AG08396 (cell line): ENCODE results near the gene TMEM8B.
A peak's percentile ranks its signal among the peaks of the same experiment; 100 is the strongest.

Source experiments
- DNase-seq: peaks from one replicate; pipeline ENCODE4 v3.0.0; 2012; ENCODE audit warnings: low spot score, mixed read lengths

The TMEM8B gene

GRCh38 chr9:35829084-35829763 lies at the start of gene TMEM8B:
Gene TMEM8B (plus strand): TSS chr9:35829228. CDS start chr9:35829448, 220 bp downstream.
- peak; percentile 96 for DNase-seq

- no peak for DNase-seq
Observed at GRCh38 chr9:35781066-35781465, 48.0 kb upstream of the TMEM8B start.

- no peak for DNase-seq
Observed at GRCh38 chr9:35783418-35783817, 45.6 kb upstream of the TMEM8B start.

GRCh38 chr9:35789541-35789940 lies 39.5 kb upstream of the TMEM8B start:
- DNase-seq = no peak

GRCh38 chr9:35790025-35790384 lies 39.0 kb upstream of the TMEM8B start:
- DNase-seq = no peak

GRCh38 chr9:35790385-35791296 lies 38.4 kb upstream of the TMEM8B start:
- DNase-seq = peak; percentile 90

GRCh38 chr9:35791297-35791921 lies 37.6 kb upstream of the TMEM8B start, which contains the start of gene NPR2:
Gene NPR2 (plus strand): TSS chr9:35791591. CDS start chr9:35792409, 818 bp downstream.
- DNase-seq = peak; percentile 80

GRCh38 chr9:35792024-35792813 lies 36.8 kb upstream of the TMEM8B start:
- DNase-seq = no peak

GRCh38 chr9:35792826-35793225 lies 36.2 kb upstream of the TMEM8B start:
- no peak for DNase-seq

GRCh38 chr9:35793461-35793860 lies 35.6 kb upstream of the TMEM8B start:
- DNase-seq = no peak

- DNase-seq = no peak
Observed at GRCh38 chr9:35795695-35796094, 33.3 kb upstream of the TMEM8B start.

- no peak for DNase-seq
Observed at GRCh38 chr9:35797311-35798109, 31.5 kb upstream of the TMEM8B start.

GRCh38 chr9:35798658-35799374 lies 30.2 kb upstream of the TMEM8B start:
- DNase-seq = peak; percentile 39

- DNase-seq = no peak
Observed at GRCh38 chr9:35800530-35800929, 28.5 kb upstream of the TMEM8B start.

GRCh38 chr9:35801328-35802128 lies 27.5 kb upstream of the TMEM8B start:
- DNase-seq = no peak

- no peak for DNase-seq
Observed at GRCh38 chr9:35806101-35806500, 22.9 kb upstream of the TMEM8B start.

- DNase-seq = no peak
Observed at GRCh38 chr9:35808433-35808832, 20.6 kb upstream of the TMEM8B start.

GRCh38 chr9:35810122-35810521 lies 18.9 kb upstream of the TMEM8B start:
- DNase-seq = no peak

- DNase-seq = no peak
Observed at GRCh38 chr9:35811381-35812024, 17.5 kb upstream of the TMEM8B start.
